Right lobe of liver (tissue), 6 donors: ENCODE data around the gene SPRYD4. TPM values are rescaled to one million over a fixed set of nuclear protein-coding genes. Genes with fewer than 3 reads are reported as not detected.
"Not testable (repeated sequence)": the region's sequence is repeated elsewhere in the genome, so short reads cannot be mapped to it uniquely, and the experiment has no call there.

Source experiments
- ATAC-seq, 4 donors: fragments of 200-7000 bp; cut with Tn5 transposase; one replicate each; pipeline ENCODE4 v1.9.1; 2020; ENCODE audit warnings: mild to moderate bottlenecking in 4 of 4, moderate library complexity in 4 of 4
- DNase-seq, 3 donors: peaks; one replicate each; pipeline ENCODE4 v3.0.0-alpha.2; 2020
- H3K27ac ChIP-seq, 3 donors: fragments of 200-600 bp; one replicate each; pipeline ENCODE4 v1.8.0; 2022
- H3K27me3 ChIP-seq, 2 donors: fragments of 200-600 bp; one replicate each; pipeline ENCODE4 v1.8.0; 2022
- H3K36me3 ChIP-seq, 4 donors: fragments of 200-600 bp; sonication (generic) in 1 of 4; one replicate each; pipeline versions ENCODE4 v1.5.1 to v1.8.0; 2017 to 2022; ENCODE audit warnings: control low read depth in 1 of 4
- H3K4me1 ChIP-seq, 4 donors: fragments of 200-600 bp; sonication (generic) in 1 of 4; one replicate each; pipeline versions ENCODE4 v1.5.1 to v1.8.0; 2017 to 2022; ENCODE audit warnings: control low read depth in 1 of 4
- H3K4me3 ChIP-seq, 3 donors: fragments of 200-600 bp; one replicate each; pipeline ENCODE4 v1.8.0; 2022
- H3K9me3 ChIP-seq, 4 donors: fragments of 200-600 bp; sonication (generic) in 1 of 4; one replicate each; pipeline versions ENCODE4 v1.5.1 to v1.8.0; 2017 to 2022; ENCODE audit warnings: control low read depth in 1 of 4
- CTCF ChIP-seq, 4 donors: fragments of 200-600 bp in 3 of 4; fragments of 450-650 bp in 1 of 4; IDR thresholded peaks; one replicate each; pipeline versions ENCODE4 v1.5.1 to v1.8.0; 2016 to 2022; ENCODE audit warnings: antibody characterized with exemption in 4 of 4, mild to moderate bottlenecking in 2 of 4
- POLR2A ChIP-seq: fragments of 450-650 bp; IDR thresholded peaks from one replicate; pipeline ENCODE4 v1.6.1; 2017; ENCODE audit warnings: antibody characterized with exemption, mild to moderate bottlenecking
- WGBS: methylation state at CpG from one replicate; pipeline ENCODE4 v1.1.6; 2018; ENCODE audit warnings: low coverage, low lambda C conversion rate; ENCODE audit not compliant: insufficient coverage; ENCODE audit errors: missing lambda C conversion rate; 5-methylcytosine and 5-hydroxymethylcytosine counted together
- intact Hi-C, 2 donors: fragments of 100-400 bp; cut with DNase I; formaldehyde crosslinking; loops; one replicate each; pipeline versions ENCODE4 v1.11.2 to v1.14.1; 2022
- total RNA-seq, 6 experiments: library from RNA; depleted of rRNA in 2 of 6; stranded (reverse); fragments of >200 nt in 2 of 6; fragmentation: NEBNext Ultra II Directional in 3 of 6; extraction: Animal tissue kit (Norgen Biotek cat#: 25700) in 3 of 6; gene quantifications; one replicate each; pipeline versions ENCODE4 v1.1.0 to v1.2.4, GENCODE V29; 2016 to 2023
- donor health status: DM: no; HTN: yes; CAD: no.
- donor health status: DM: no; HTN: no; CAD: no.
- donor health status: DM: no; HTN: no; CAD: no.
- donor health status: DM: no; HTN: yes; CAD: no.
- donor health status: DM: no; HTN: yes; CAD: no.

Gene SPRYD4
- total RNA-seq, 6 experiments from 2014 or later = 4.7 to 11.1 (median 7.8) TPM

DNA sequence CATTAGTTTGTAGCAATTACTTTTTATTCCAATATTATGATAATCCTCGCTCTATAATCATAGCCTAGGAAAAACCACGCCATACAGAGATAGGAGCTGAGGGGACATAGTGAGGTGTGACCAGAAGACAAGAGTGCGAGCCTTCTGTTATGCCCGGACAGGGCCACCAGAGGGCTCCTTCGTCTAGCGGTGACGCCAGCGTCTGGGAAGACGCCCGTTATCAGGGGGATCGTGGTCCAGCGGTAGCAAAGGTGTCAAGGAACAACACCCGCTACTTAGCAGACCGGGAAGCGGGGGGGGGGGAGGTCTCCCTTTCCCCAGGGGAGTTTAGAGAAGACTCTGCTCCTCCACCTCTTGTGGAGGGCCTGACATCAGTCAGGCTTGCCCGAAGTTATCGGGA is 28.3 kb downstream of the SPRYD4 start:
- 12% methylated on average over 3 of the region's 17 CpGs for WGBS
- intact Hi-C loops, ATAC-seq, H3K36me3 ChIP-seq, H3K4me3 ChIP-seq, H3K9me3 ChIP-seq, H3K27ac ChIP-seq, H3K27me3 ChIP-seq, H3K4me1 ChIP-seq: not testable (repeated sequence)
- peak; percentile 65 to 77 (median 71) for DNase-seq
- peak in 3 of 4 donors; percentile 7 to 41 (median 36) for TF ChIP-seq CTCF (IDR thresholded peaks at IDR 0.05)

DNA sequence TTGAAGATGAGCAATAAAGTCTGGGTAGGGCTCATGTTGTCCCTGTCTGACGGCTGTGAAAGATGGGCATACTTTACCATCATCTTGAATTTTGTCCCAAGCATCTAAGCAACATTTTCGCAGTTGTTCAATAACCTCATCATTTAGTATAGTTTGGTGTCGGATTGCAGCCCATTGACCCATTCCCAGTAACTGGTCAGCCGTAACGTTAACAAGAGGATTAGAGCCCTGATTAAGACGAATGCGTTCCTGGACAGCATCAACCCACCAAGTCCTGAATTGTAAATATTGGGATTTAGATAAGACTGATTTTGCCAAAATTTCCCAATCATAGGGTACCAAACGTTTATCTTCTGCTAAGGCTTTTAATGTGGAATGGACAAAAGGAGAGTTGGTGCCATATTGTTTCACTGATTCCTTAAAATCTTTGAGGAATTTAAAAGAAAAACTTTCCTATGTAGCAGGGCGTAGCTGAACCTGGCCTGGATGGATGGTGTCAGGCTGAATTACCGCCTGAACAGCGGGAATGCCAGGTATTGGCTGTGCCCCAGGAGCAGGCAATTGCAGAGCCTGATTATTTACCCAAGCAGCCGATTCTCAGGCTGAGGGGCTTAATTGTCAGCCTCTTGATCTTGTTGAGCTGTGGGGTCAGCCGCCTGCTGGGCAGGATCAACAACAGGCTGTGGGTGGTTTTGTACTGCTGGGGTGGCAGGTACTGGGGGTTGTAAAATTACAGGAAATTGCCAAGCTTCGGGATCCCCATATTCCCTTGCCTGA is 29.9 kb downstream of the SPRYD4 start:
- DNase-seq, H3K4me3 ChIP-seq, H3K27ac ChIP-seq, H3K4me1 ChIP-seq, intact Hi-C loops, H3K9me3 ChIP-seq, H3K27me3 ChIP-seq, H3K36me3 ChIP-seq: not testable (repeated sequence)
- peak; percentile 40 to 55 (median 44) for ATAC-seq
- WGBS = 52% methylated on average over 14 of the region's 14 CpGs

- H3K27me3 ChIP-seq, H3K4me1 ChIP-seq, H3K9me3 ChIP-seq, intact Hi-C loops, H3K36me3 ChIP-seq, H3K27ac ChIP-seq, ATAC-seq, DNase-seq, H3K4me3 ChIP-seq: not testable (repeated sequence)
- 87% methylated on average over 6 of the region's 9 CpGs for WGBS
Measured at GRCh38 chr12:56499452-56499851, 31.1 kb downstream of the SPRYD4 start.

DNA sequence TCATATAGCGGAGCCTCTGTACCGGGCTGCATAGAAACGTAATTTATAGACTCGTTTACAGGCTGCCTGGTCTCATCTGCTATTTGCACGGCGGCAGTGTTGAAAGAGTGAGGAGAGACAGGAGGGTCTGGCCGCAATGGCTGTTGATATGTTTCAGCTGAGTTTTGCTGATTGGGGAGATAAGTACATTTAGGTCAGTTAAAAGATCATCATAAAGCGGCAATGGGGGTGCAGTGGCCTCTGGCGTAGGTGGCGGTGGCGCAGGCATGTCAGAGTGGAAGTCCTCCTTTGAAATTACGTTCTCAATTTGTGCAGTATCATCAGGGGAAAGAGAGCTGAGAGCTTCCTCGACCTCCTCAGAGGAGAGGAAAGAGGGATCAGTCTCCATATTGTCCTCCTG is 31.5 kb downstream of the SPRYD4 start:
- H3K9me3 ChIP-seq, H3K36me3 ChIP-seq, H3K27ac ChIP-seq, ATAC-seq, H3K4me3 ChIP-seq, H3K27me3 ChIP-seq, intact Hi-C loops, H3K4me1 ChIP-seq, DNase-seq: not testable (repeated sequence)
- 72% methylated on average over 8 of the region's 13 CpGs for WGBS

GRCh38 chr12:56510786-56511185 is 42.4 kb downstream of the SPRYD4 start:
- intact Hi-C loops = no loop called here
- H3K4me1 ChIP-seq = peaks cover 0 to 6% (median 0%) of the 10 kb centered on the region in 4 donors
- no peak overlapping the region for H3K27ac ChIP-seq
- no peaks in the 10 kb centered on the region for H3K9me3 ChIP-seq
- WGBS = 90% methylated on average over 16 of the region's 16 CpGs
- ATAC-seq = no peak
- DNase-seq = no peak
- no peak overlapping the region for H3K4me3 ChIP-seq
- TF ChIP-seq CTCF (IDR thresholded peaks at IDR 0.05) (no peak), POLR2A (no peak)
- no peaks in the 10 kb centered on the region for H3K27me3 ChIP-seq
- no peaks in the 10 kb centered on the region for H3K36me3 ChIP-seq

- ATAC-seq = peak in 3 of 4 donors; percentile 28 to 48 (median 44)
- H3K27ac ChIP-seq, H3K4me3 ChIP-seq, H3K9me3 ChIP-seq, DNase-seq, H3K27me3 ChIP-seq, H3K4me1 ChIP-seq, H3K36me3 ChIP-seq, intact Hi-C loops: not testable (repeated sequence)
- WGBS = 43% methylated on average over 3 of the region's 4 CpGs
Measured at GRCh38 chr12:56514014-56514318, 45.6 kb downstream of the SPRYD4 start.
